ENCODE measurements around the gene PRUNE2.

GRCh38 chr9:76644171-76644570 is 261.7 kb downstream of the PRUNE2 start:
- TF ChIP-seq CTCF (IDR thresholded peaks at IDR 0.05) (no peak), POLR2A (IDR thresholded peaks at IDR 0.05) (no peak), POLR2AphosphoS5 (IDR thresholded peaks at IDR 0.05) (no peak), EP300 (IDR thresholded peaks at IDR 0.05) (no peak)

Measured in upper lobe of left lung (tissue), 4 donors.